Ishikawa (cell line): ENCODE data around the gene HOXC9.

Experiments
- CREB1 ChIP-seq: IDR thresholded peaks from 2 replicates; pipeline ENCODE4 v1.6.1; 2012; ENCODE audit warnings: low read depth
- EP300 ChIP-seq: IDR thresholded peaks from 2 replicates; pipeline ENCODE4 v1.6.1; 2012; ENCODE audit warnings: borderline replicate concordance
- FOXM1 ChIP-seq: IDR thresholded peaks from 2 replicates; pipeline ENCODE4 v1.6.1; 2012; ENCODE audit warnings: low read depth, borderline replicate concordance
- MAX ChIP-seq: IDR thresholded peaks from 2 replicates; pipeline ENCODE4 v1.6.1; 2012
- YY1 ChIP-seq: IDR thresholded peaks from 2 replicates; pipeline ENCODE4 v1.6.1; 2012; ENCODE audit warnings: low read depth

GRCh38 chr12:54038871-54039414 lies 39.0 kb downstream of the HOXC9 start:
- TF ChIP-seq CREB1 (no peak), YY1 (no peak), MAX (peak; percentile 51), FOXM1 (no peak), EP300 (no peak)
